Prostate gland (tissue), 2 donors: ENCODE results near the gene FLVCR2. TPM values are rescaled to one million over a fixed set of nuclear protein-coding genes. Genes with fewer than 3 reads are reported as not detected.

ENCODE experiments used
- DNase-seq: peaks from one replicate; pipeline ENCODE4 v3.0.0-alpha.2; 2019; ENCODE audit warnings: low spot score
- H3K27ac ChIP-seq, 2 donors: fragments of 200-600 bp; sonication (generic); 2 replicates each; pipeline ENCODE4 v1.5.1; 2017 to 2019
- H3K27me3 ChIP-seq: fragments of 200-600 bp; sonication (generic); replicated peaks from 2 replicates; pipeline ENCODE4 v1.5.1; 2019; ENCODE audit not compliant: insufficient read depth
- H3K36me3 ChIP-seq, 2 donors: fragments of 200-600 bp; sonication (generic); 1 replicate in 1 of 2; 2 replicates in 1 of 2; pipeline versions ENCODE4 v1.5.1 to v1.8.1; 2017 to 2019
- H3K4me1 ChIP-seq: fragments of 200-600 bp; sonication (generic); replicated peaks from 2 replicates; pipeline ENCODE4 v1.5.1; 2019
- H3K4me3 ChIP-seq, 2 donors: fragments of 200-600 bp; sonication (generic); 2 replicates each; pipeline ENCODE4 v1.5.1; 2017 to 2019
- H3K9me3 ChIP-seq: fragments of 200-600 bp; sonication (generic); 2 replicates; pipeline ENCODE4 v1.5.1; 2017
- CTCF ChIP-seq, 4 experiments: fragments of 200-600 bp in 2 of 4; fragments of 450-650 bp in 2 of 4; sonication (generic) in 2 of 4; IDR thresholded peaks; 1 replicate in 3 of 4; 2 replicates in 1 of 4; pipeline ENCODE4 v1.5.1; 2016 to 2019; ENCODE audit warnings: antibody characterized with exemption in 4 of 4, mild to moderate bottlenecking in 2 of 4, moderate library complexity in 2 of 4
- POLR2A ChIP-seq: fragments of 450-650 bp; IDR thresholded peaks from one replicate; pipeline ENCODE4 v1.6.1; 2016; ENCODE audit warnings: antibody characterized with exemption, mild to moderate bottlenecking
- POLR2AphosphoS5 ChIP-seq: sonication (generic); formaldehyde crosslinking; IDR thresholded peaks from one replicate; pipeline ENCODE4 v1.6.1; 2017; ENCODE audit warnings: antibody characterized with exemption
- WGBS: methylation state at CpG from one replicate; pipeline ENCODE4 v1.1.5; 2018; 5-methylcytosine and 5-hydroxymethylcytosine counted together
- intact Hi-C: fragments of 100-400 bp; cut with DNase I; formaldehyde crosslinking; loops from one replicate; pipeline ENCODE4 v1.14.2; 2022
- total RNA-seq, 2 donors: library from RNA; depleted of rRNA; stranded (reverse); fragments of >200 nt; gene quantifications; one replicate each; pipeline ENCODE4 v1.1.0, GENCODE V29; 2016

FLVCR2 gene
- total RNA-seq, 2 donors from 2014 or later: 3.1 to 22.2 TPM

DNA sequence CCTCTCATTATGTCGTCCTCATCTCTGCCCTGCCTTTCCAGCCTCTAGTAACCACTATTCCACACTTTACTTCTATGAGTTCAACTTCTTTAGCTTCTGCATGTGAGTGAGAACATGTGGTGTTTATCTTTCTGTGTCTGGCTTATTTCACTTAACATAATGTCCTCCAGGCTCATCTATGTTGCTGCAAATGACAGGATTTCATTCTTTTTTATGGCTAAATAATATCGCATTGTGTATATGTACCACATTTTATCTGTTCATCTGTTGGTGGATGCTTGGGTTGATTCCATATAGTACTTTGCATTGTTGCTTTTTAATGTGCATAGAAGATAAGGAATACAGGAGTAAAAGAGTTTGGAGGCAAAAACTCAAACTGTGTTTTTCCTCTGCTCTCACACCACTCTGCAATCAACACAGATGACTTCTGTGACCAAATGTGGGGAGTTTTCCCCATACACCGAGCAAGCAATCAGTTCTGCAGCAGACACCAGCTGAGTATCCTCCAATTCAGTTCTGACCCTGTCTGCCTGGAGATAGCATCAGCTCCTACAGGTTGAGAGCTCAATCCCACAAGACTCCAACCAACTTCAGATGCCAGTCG lies 24.6 kb upstream of the FLVCR2 start:
- no peaks in the 10 kb centered on the region for H3K9me3 ChIP-seq
- H3K27ac ChIP-seq: no peak overlapping the region
- WGBS: 66% methylated on average over 4 of the region's 4 CpGs
- intact Hi-C loops: no loop called here
- no peak for DNase-seq
- H3K36me3 ChIP-seq: no peaks in the 10 kb centered on the region
- H3K27me3 ChIP-seq: no peaks in the 10 kb centered on the region
- TF ChIP-seq POLR2A (no peak), CTCF (IDR thresholded peaks at IDR 0.05) (no peak), POLR2AphosphoS5 (no peak)
- no peaks in the 10 kb centered on the region for H3K4me1 ChIP-seq
- no peak overlapping the region for H3K4me3 ChIP-seq

- Histone ChIP-seq H3K9me3 (no peaks in the 10 kb centered on the region), H3K27me3 (no peaks in the 10 kb centered on the region), H3K36me3 (no peaks in the 10 kb centered on the region), H3K27ac (no peak overlapping the region), H3K4me1 (no peaks in the 10 kb centered on the region), H3K4me3 (no peak overlapping the region)
- TF ChIP-seq POLR2AphosphoS5 (no peak), CTCF (IDR thresholded peaks at IDR 0.05) (no peak), POLR2A (no peak)
- intact Hi-C loops: no loop called here
- 51% methylated on average over 2 of the region's 2 CpGs for WGBS
- no peak for DNase-seq
Observed at GRCh38 chr14:75554482-75554881, 23.9 kb upstream of the FLVCR2 start.

- TF ChIP-seq CTCF (IDR thresholded peaks at IDR 0.05) (no peak), POLR2AphosphoS5 (no peak), POLR2A (no peak)
- H3K4me3 ChIP-seq: no peak overlapping the region
Observed at GRCh38 chr14:75558440-75558839, 20.0 kb upstream of the FLVCR2 start.

GRCh38 chr14:75559045-75559444 lies 19.4 kb upstream of the FLVCR2 start:
- no peaks in the 10 kb centered on the region for H3K9me3 ChIP-seq
- WGBS: 85% methylated on average over 6 of the region's 6 CpGs
- H3K36me3 ChIP-seq: no peaks in the 10 kb centered on the region
- TF ChIP-seq CTCF (IDR thresholded peaks at IDR 0.05): no peak
- TF ChIP-seq POLR2A: no peak
- intact Hi-C loops: no loop called here
- no peak overlapping the region for H3K27ac ChIP-seq
- H3K27me3 ChIP-seq: no peaks in the 10 kb centered on the region
- no peak overlapping the region for H3K4me3 ChIP-seq
- H3K4me1 ChIP-seq: no peaks in the 10 kb centered on the region
- no peak for DNase-seq

More at GRCh38 chr14:75558440-75558839, 20.0 kb upstream of the FLVCR2 start:
- Histone ChIP-seq H3K36me3 (no peaks in the 10 kb centered on the region), H3K27me3 (no peaks in the 10 kb centered on the region), H3K4me1 (no peaks in the 10 kb centered on the region), H3K27ac (no peak overlapping the region), H3K9me3 (no peaks in the 10 kb centered on the region)
- 76% methylated on average over 5 of the region's 5 CpGs for WGBS
- intact Hi-C loops: no loop called here
- DNase-seq: no peak

- Histone ChIP-seq H3K36me3 (no peaks in the 10 kb centered on the region), H3K27ac (no peak overlapping the region), H3K4me1 (no peaks in the 10 kb centered on the region), H3K4me3 (no peak overlapping the region), H3K27me3 (no peaks in the 10 kb centered on the region), H3K9me3 (no peaks in the 10 kb centered on the region)
- intact Hi-C loops: loop anchor here (5.0 kb wide), 2 partner anchors 72 to 252 kb away; no protein-coding TSS in a partner anchor
- over 99% methylated on average over 6 of the region's 6 CpGs for WGBS
- TF ChIP-seq POLR2AphosphoS5 (no peak), CTCF (IDR thresholded peaks at IDR 0.05) (no peak), POLR2A (no peak)
- DNase-seq: peak; percentile 28
Observed at GRCh38 chr14:75559451-75560222, 18.8 kb upstream of the FLVCR2 start.
